SK-N-SH treated with all-trans-retinoic acid at 6 μM for 48 hours (cell line): ENCODE measurements around the gene DDX23.
"Not testable (repeated sequence)": the region's sequence is repeated elsewhere in the genome, so short reads cannot be mapped to it uniquely, and the experiment has no call there.

Source experiments
- ATAC-seq: fragments of 200-7000 bp; cut with Tn5 transposase; 3 replicates; pipeline ENCODE4 v1.9.1; 2020; ENCODE audit warnings: mild to moderate bottlenecking, moderate library complexity
- ARNTL ChIP-seq: fragments of 450-650 bp; formaldehyde crosslinking; IDR thresholded peaks from 2 replicates; pipeline ENCODE4 v1.5.0; 2020; ENCODE audit warnings: low read depth, mild to moderate bottlenecking, moderate library complexity, borderline replicate concordance
- BACH2 ChIP-seq: fragments of 250-450 bp; sonication (Bioruptor Pico); IDR thresholded peaks from 2 replicates; pipeline ENCODE4 v1.9.0; 2021; ENCODE audit warnings: mild to moderate bottlenecking, borderline replicate concordance
- CREB5 ChIP-seq: fragments of 250-450 bp; sonication (Bioruptor Pico); IDR thresholded peaks from 2 replicates; pipeline ENCODE4 v1.5.1; 2020; ENCODE audit warnings: low read depth, mild to moderate bottlenecking, moderate library complexity
- CSDC2 ChIP-seq: fragments of 250-450 bp; sonication (Bioruptor Pico); IDR thresholded peaks from 2 replicates; pipeline ENCODE4 v1.5.0; 2020; ENCODE audit warnings: mild to moderate bottlenecking, moderate library complexity
- CSRNP3 ChIP-seq: fragments of 250-450 bp; sonication (Bioruptor Pico); IDR thresholded peaks from 2 replicates; pipeline ENCODE4 v1.5.1; 2021; ENCODE audit warnings: mild to moderate bottlenecking, moderate library complexity
- ESRRG ChIP-seq: fragments of 250-450 bp; sonication (Bioruptor Pico); IDR thresholded peaks from 2 replicates; pipeline ENCODE4 v1.6.1; 2021; ENCODE audit warnings: mild to moderate bottlenecking
- GLIS3 ChIP-seq: fragments of 250-450 bp; sonication (Bioruptor Pico); IDR thresholded peaks from 2 replicates; pipeline ENCODE4 v1.5.0; 2020; ENCODE audit warnings: mild to moderate bottlenecking, moderate library complexity
- ISL1 ChIP-seq: fragments of 250-450 bp; sonication (Bioruptor Pico); IDR thresholded peaks from 2 replicates; pipeline ENCODE4 v2.1.2; 2022; ENCODE audit warnings: mild to moderate bottlenecking, moderate library complexity
- OSR1 ChIP-seq: fragments of 250-450 bp; sonication (Bioruptor Pico); IDR thresholded peaks from 2 replicates; pipeline ENCODE4 v1.8.0; 2022; ENCODE audit warnings: moderate library complexity, mild to moderate bottlenecking, inconsistent platforms
- PATZ1 ChIP-seq: fragments of 250-450 bp; sonication (Bioruptor Pico); IDR thresholded peaks from 2 replicates; pipeline ENCODE4 v1.8.0; 2020; ENCODE audit warnings: mild to moderate bottlenecking, moderate library complexity, borderline replicate concordance
- POU6F1 ChIP-seq: fragments of 250-450 bp; sonication (Bioruptor Pico); IDR thresholded peaks from 2 replicates; pipeline ENCODE4 v1.8.0; 2021; ENCODE audit warnings: low read depth, mild to moderate bottlenecking, moderate library complexity, borderline replicate concordance
- PPARA ChIP-seq: fragments of 250-450 bp; sonication (Bioruptor Pico); IDR thresholded peaks from 2 replicates; pipeline ENCODE4 v1.5.0; 2020; ENCODE audit warnings: mild to moderate bottlenecking, borderline replicate concordance
- SNAI2 ChIP-seq: fragments of 250-450 bp; sonication (Bioruptor Pico); IDR thresholded peaks from 2 replicates; pipeline ENCODE4 v1.5.0; 2020; ENCODE audit warnings: mild to moderate bottlenecking, moderate library complexity
- TCF4 ChIP-seq: fragments of 250-450 bp; sonication (Bioruptor Pico); IDR thresholded peaks from 2 replicates; pipeline ENCODE4 v1.8.0; 2021; ENCODE audit warnings: mild to moderate bottlenecking, moderate library complexity, borderline replicate concordance
- TOX ChIP-seq: fragments of 250-450 bp; sonication (Bioruptor Pico); IDR thresholded peaks from 2 replicates; pipeline ENCODE4 v1.8.0; 2021; ENCODE audit warnings: mild to moderate bottlenecking, moderate library complexity, borderline replicate concordance
- TSHZ2 ChIP-seq: fragments of 250-450 bp; sonication (Bioruptor Pico); IDR thresholded peaks from 2 replicates; pipeline ENCODE4 v1.5.0; 2020; ENCODE audit warnings: mild to moderate bottlenecking, moderate library complexity
- ZC3H10 ChIP-seq: fragments of 250-450 bp; sonication (Bioruptor Pico); IDR thresholded peaks from 2 replicates; pipeline ENCODE4 v1.5.1; 2021; ENCODE audit warnings: mild to moderate bottlenecking, moderate library complexity
- ZFP3 ChIP-seq: fragments of 250-450 bp; sonication (Bioruptor Pico); IDR thresholded peaks from 2 replicates; pipeline ENCODE4 v1.5.0; 2020; ENCODE audit warnings: mild to moderate bottlenecking, moderate library complexity
- ZFP30 ChIP-seq: fragments of 450-650 bp; formaldehyde crosslinking; IDR thresholded peaks from 2 replicates; pipeline ENCODE4 v1.5.0; 2022; ENCODE audit warnings: mild to moderate bottlenecking, moderate library complexity
- ZNF70 ChIP-seq: fragments of 450-650 bp; formaldehyde crosslinking; IDR thresholded peaks from 2 replicates; pipeline ENCODE4 v1.5.0; 2020; ENCODE audit warnings: mild to moderate bottlenecking, moderate library complexity

Gene DDX23

GRCh38 chr12:48878548-48878947 lies 26.6 kb upstream of the DDX23 start:
- ATAC-seq, result no peak
- TF ChIP-seq ZFP30 (no peak), ZNF70 (CRISPR knock-in tag) (no peak), POU6F1 (CRISPR knock-in tag) (no peak), PATZ1 (no peak), TSHZ2 (no peak), ARNTL (CRISPR knock-in tag) (no peak), ZC3H10 (CRISPR knock-in tag) (no peak)

- no peak for ATAC-seq
- TF ChIP-seq TCF4 (no peak), CSRNP3 (CRISPR knock-in tag) (no peak), ZNF70 (CRISPR knock-in tag) (no peak), CSDC2 (CRISPR knock-in tag) (no peak), CREB5 (no peak), GLIS3 (CRISPR knock-in tag) (no peak), PATZ1 (no peak), SNAI2 (CRISPR knock-in tag) (no peak), ARNTL (CRISPR knock-in tag) (no peak), ZFP3 (CRISPR knock-in tag) (no peak), TSHZ2 (no peak), ZFP30 (no peak), POU6F1 (CRISPR knock-in tag) (no peak), ESRRG (CRISPR knock-in tag) (no peak), BACH2 (CRISPR knock-in tag) (no peak), ZC3H10 (CRISPR knock-in tag) (no peak), OSR1 (CRISPR knock-in tag) (no peak), PPARA (CRISPR knock-in tag) (no peak), TOX (CRISPR knock-in tag) (no peak), ISL1 (CRISPR knock-in tag) (no peak)
These were observed 24.1 kb upstream of the DDX23 start for GRCh38 chr12:48875944-48876515.

GRCh38 chr12:48873534-48873933 lies 21.6 kb upstream of the DDX23 start:
- not testable (repeated sequence) for ATAC-seq
